ENCODE data around the gene NEUROD6.

NEUROD6 gene

DNA sequence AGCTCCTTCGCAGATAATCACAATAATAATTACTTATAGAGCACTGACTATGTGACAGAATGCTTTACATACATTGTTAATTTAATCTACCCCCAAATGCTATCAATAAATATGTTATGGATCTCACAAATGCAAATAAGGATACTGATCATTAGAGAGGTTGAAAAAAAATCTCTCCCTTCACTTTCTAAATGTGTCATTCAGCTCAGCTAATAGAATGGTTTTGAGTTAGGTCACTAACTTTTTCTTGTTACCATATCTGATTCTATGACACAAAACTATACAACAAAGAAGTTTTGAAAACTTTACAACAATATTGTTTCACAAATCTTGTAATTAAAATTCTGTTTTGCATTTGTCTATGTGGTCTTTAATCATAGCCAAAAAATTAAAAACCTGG lies 17.4 kb downstream of the NEUROD6 start:
- Histone ChIP-seq H3K9me3 (ENCODE audit: control insufficient read depth, insufficient read depth, low read depth, low read length) (no peaks in the 10 kb centered on the region), H3K36me3 (ENCODE audit: control insufficient read depth in 2 of 2, insufficient read depth in 1 of 2, low read length in 2 of 2) (no peaks in the 10 kb centered on the region), H3K4me3 (ENCODE audit: low read depth, low read length) (no peak overlapping the region), H3K4me1 (ENCODE audit: control insufficient read depth, insufficient read depth, low read length) (no peaks in the 10 kb centered on the region), H3K27ac (ENCODE audit: extremely low read depth, low read depth, low read length) (no peak overlapping the region)
- ChIA-PET CTCF (no interaction called here), POLR2A (no interaction called here)
- no peak for TF ChIP-seq ZNF112 (tag by site-specific recombination; IDR thresholded peaks at IDR 0.05)
- TF ChIP-seq, protein P1, sequence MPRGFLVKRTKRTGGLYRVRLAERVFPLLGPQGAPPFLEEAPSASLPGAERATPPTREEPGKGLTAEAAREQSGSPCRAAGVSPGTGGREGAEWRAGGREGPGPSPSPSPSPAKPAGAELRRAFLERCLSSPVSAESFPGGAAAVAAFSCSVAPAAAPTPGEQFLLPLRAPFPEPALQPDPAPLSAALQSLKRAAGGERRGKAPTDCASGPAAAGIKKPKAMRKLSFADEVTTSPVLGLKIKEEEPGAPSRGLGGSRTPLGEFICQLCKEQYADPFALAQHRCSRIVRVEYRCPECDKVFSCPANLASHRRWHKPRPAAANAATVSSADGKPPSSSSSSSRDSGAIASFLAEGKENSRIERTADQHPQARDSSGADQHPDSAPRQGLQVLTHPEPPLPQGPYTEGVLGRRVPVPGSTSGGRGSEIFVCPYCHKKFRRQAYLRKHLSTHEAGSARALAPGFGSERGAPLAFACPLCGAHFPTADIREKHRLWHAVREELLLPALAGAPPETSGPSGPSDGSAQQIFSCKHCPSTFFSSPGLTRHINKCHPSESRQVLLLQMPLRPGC (tag by site-specific recombination; IDR thresholded peaks at IDR 0.05): no peak
- TF ChIP-seq ZNF510 (tag by site-specific recombination; IDR thresholded peaks at IDR 0.05; ENCODE audit: insufficient replicate concordance): no peak
- no peak for TF ChIP-seq ZNF302 (tag by site-specific recombination; IDR thresholded peaks at IDR 0.05; ENCODE audit: low read depth)
- TF ChIP-seq ZNF366 (tag by site-specific recombination; conservative IDR thresholded peaks at IDR 0.05): no peak
- TF ChIP-seq ZNF670 (tag by site-specific recombination; IDR thresholded peaks at IDR 0.05; ENCODE audit: low read depth): no peak
- no peak for TF ChIP-seq YY1 (tag by site-specific recombination; IDR thresholded peaks at IDR 0.05)

- ChIA-PET CTCF (interaction anchor here (1.0 kb wide), 1 partner anchor 123 kb away, joined by 3 read pairs; no protein-coding TSS in a partner anchor), POLR2A (no interaction called here)
- TF ChIP-seq ZNF513 (tag by site-specific recombination; IDR thresholded peaks at IDR 0.05) (no peak), ZNF777 (tag by site-specific recombination; IDR thresholded peaks at IDR 0.05; ENCODE audit: borderline replicate concordance) (no peak), ZNF677 (tag by site-specific recombination; IDR thresholded peaks at IDR 0.05) (no peak), REPIN1 (tag by site-specific recombination; IDR thresholded peaks at IDR 0.05; ENCODE audit: low read depth) (no peak), SCRT1 (tag by site-specific recombination; IDR thresholded peaks at IDR 0.05; ENCODE audit: borderline replicate concordance) (no peak), ZNF311 (tag by site-specific recombination; IDR thresholded peaks at IDR 0.05; ENCODE audit: borderline replicate concordance) (no peak), ZSCAN23 (tag by site-specific recombination; IDR thresholded peaks at IDR 0.05) (no peak), TCF7L2 (IDR thresholded peaks at IDR 0.05; ENCODE audit: borderline replicate concordance, low read depth, low read length) (no peak), ZNF518A (tag by site-specific recombination; conservative IDR thresholded peaks at IDR 0.05; ENCODE audit: low read depth) (no peak), ZNF521 (tag by site-specific recombination; IDR thresholded peaks at IDR 0.05) (no peak), SCRT2 (tag by site-specific recombination; IDR thresholded peaks at IDR 0.05) (no peak), ZBTB7A (tag by site-specific recombination; IDR thresholded peaks at IDR 0.05; ENCODE audit: low read depth) (no peak), GLIS2 (tag by site-specific recombination; IDR thresholded peaks at IDR 0.05) (no peak), HOXC10 (CRISPR knock-in tag; IDR thresholded peaks at IDR 0.05) (no peak), ZNF280D (tag by site-specific recombination; IDR thresholded peaks at IDR 0.05) (no peak)
- TF ChIP-seq, protein P2, sequence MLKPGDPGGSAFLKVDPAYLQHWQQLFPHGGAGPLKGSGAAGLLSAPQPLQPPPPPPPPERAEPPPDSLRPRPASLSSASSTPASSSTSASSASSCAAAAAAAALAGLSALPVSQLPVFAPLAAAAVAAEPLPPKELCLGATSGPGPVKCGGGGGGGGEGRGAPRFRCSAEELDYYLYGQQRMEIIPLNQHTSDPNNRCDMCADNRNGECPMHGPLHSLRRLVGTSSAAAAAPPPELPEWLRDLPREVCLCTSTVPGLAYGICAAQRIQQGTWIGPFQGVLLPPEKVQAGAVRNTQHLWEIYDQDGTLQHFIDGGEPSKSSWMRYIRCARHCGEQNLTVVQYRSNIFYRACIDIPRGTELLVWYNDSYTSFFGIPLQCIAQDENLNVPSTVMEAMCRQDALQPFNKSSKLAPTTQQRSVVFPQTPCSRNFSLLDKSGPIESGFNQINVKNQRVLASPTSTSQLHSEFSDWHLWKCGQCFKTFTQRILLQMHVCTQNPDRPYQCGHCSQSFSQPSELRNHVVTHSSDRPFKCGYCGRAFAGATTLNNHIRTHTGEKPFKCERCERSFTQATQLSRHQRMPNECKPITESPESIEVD (tag by site-specific recombination; IDR thresholded peaks at IDR 0.05): no peak
Measured at GRCh38 chr7:31320675-31321074, 19.9 kb downstream of the NEUROD6 start.

More at GRCh38 chr7:31320675-31321074, 19.9 kb downstream of the NEUROD6 start:
- no peak overlapping the region for H3K27ac ChIP-seq (ENCODE audit: extremely low read depth, low read depth, low read length)
- no peak overlapping the region for H3K4me3 ChIP-seq (ENCODE audit: low read depth, low read length)
- no peaks in the 10 kb centered on the region for H3K9me3 ChIP-seq (ENCODE audit: control insufficient read depth, insufficient read depth, low read depth, low read length)
- H3K36me3 ChIP-seq (ENCODE audit: control insufficient read depth in 2 of 2, insufficient read depth in 1 of 2, low read length in 2 of 2): no peaks in the 10 kb centered on the region
- no peaks in the 10 kb centered on the region for H3K4me1 ChIP-seq (ENCODE audit: control insufficient read depth, insufficient read depth, low read length)
